Ovary (tissue), 3 donors: Measurements from ENCODE around the gene GRIK4.

Experiments
- POLR2A ChIP-seq: fragments of 450-650 bp; IDR thresholded peaks from one replicate; pipeline ENCODE4 v1.6.1; 2017; ENCODE audit warnings: antibody characterized with exemption, mild to moderate bottlenecking, moderate library complexity
- TF ChIP-seq, protein P1 (sequence below), 3 donors: fragments of 450-650 bp in 2 of 3; fragments of 200-600 bp in 1 of 3; IDR thresholded peaks; one replicate each; pipeline versions ENCODE4 v1.5.1 to v1.8.0; 2016 to 2022; ENCODE audit warnings: antibody characterized with exemption in 3 of 3, mild to moderate bottlenecking in 1 of 3
- donor health status: DM: no; HTN: no; CAD: no.

DNA sequence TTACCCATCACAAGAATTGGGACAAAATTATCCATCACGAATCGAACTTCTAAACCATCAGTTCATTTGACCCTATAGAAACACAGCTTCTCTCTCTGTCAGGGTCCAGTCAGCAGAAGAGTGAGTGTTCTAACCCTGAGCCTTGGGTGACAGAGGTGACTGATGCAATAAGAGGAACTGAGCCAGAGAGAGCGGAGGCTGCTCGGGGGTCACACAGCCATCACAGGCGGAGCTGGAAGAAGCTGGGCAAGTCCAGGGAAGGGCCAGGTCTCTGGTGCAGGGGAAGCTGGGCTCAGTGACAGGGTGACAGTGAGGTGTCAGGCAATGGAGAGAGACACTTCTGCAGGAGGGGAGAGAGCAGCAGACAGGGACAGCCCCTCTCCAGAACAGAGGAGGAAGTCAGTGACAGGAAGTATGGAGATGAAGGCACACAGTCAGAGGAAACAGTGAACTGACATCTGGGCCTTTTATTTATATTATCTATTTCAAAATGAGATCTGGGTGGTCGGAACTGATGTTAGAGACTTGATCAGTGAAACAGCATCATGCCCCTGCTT is 328.4 kb downstream of the GRIK4 start:
- TF ChIP-seq, protein P1, sequence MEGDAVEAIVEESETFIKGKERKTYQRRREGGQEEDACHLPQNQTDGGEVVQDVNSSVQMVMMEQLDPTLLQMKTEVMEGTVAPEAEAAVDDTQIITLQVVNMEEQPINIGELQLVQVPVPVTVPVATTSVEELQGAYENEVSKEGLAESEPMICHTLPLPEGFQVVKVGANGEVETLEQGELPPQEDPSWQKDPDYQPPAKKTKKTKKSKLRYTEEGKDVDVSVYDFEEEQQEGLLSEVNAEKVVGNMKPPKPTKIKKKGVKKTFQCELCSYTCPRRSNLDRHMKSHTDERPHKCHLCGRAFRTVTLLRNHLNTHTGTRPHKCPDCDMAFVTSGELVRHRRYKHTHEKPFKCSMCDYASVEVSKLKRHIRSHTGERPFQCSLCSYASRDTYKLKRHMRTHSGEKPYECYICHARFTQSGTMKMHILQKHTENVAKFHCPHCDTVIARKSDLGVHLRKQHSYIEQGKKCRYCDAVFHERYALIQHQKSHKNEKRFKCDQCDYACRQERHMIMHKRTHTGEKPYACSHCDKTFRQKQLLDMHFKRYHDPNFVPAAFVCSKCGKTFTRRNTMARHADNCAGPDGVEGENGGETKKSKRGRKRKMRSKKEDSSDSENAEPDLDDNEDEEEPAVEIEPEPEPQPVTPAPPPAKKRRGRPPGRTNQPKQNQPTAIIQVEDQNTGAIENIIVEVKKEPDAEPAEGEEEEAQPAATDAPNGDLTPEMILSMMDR (IDR thresholded peaks at IDR 0.05): no peak
- no peak for TF ChIP-seq POLR2A
